ENCODE data around the gene HES5. TPM values are rescaled to one million over a fixed set of nuclear protein-coding genes. Genes with fewer than 3 reads are reported as not detected.

Gene HES5
- total and polyA plus RNA-seq, 2 of the 13 experiments (the other 11 are each of a cell fraction or from before 2014, with no cell fraction given) = not detected

- TF ChIP-seq CREBL2 (CRISPR knock-in tag; IDR thresholded peaks at IDR 0.05; ENCODE audit: borderline replicate concordance) (no peak), NFE2L2 (IDR thresholded peaks at IDR 0.05; ENCODE audit: low read length) (no peak), ZNF383 (CRISPR knock-in tag; IDR thresholded peaks at IDR 0.05; ENCODE audit: borderline replicate concordance) (no peak), RNF219 (CRISPR knock-in tag; IDR thresholded peaks at IDR 0.05) (no peak), ARID4A (CRISPR knock-in tag; IDR thresholded peaks at IDR 0.05; ENCODE audit: borderline replicate concordance) (peak; percentile 43; the same call in 1 of the 2 replicates), ZNF430 (CRISPR knock-in tag; IDR thresholded peaks at IDR 0.05) (no peak), THAP11 (CRISPR knock-in tag; IDR thresholded peaks at IDR 0.05) (peak; percentile 51), PRDM4 (CRISPR knock-in tag; IDR thresholded peaks at IDR 0.05; ENCODE audit: borderline replicate concordance) (no peak), ZNF724P (CRISPR knock-in tag; IDR thresholded peaks at IDR 0.05; ENCODE audit: borderline replicate concordance) (no peak), PRMT3 (CRISPR knock-in tag; IDR thresholded peaks at IDR 0.05; ENCODE audit: borderline replicate concordance, low read depth) (no peak), ZBTB34 (CRISPR knock-in tag; IDR thresholded peaks at IDR 0.05) (no peak), NR2F6 (IDR thresholded peaks at IDR 0.05) (no peak), NR2F6 (CRISPR knock-in tag; IDR thresholded peaks at IDR 0.05) (0 out of 2 replicates have a peak, but pooled peaks have one; percentile 13), MIER2 (CRISPR knock-in tag; IDR thresholded peaks at IDR 0.05) (no peak), GRHL1 (CRISPR knock-in tag; conservative IDR thresholded peaks at IDR 0.05) (no peak), HMG20A (CRISPR knock-in tag; IDR thresholded peaks at IDR 0.05; ENCODE audit: borderline replicate concordance) (no peak), ZNF746 (CRISPR knock-in tag; IDR thresholded peaks at IDR 0.05) (no peak)
Measured at GRCh38 chr1:2546515-2547209, 16.6 kb upstream of the HES5 start (continued).

Data from HepG2 (cell line).